ENCODE data around the gene ZNF438.

Gene ZNF438

DNA sequence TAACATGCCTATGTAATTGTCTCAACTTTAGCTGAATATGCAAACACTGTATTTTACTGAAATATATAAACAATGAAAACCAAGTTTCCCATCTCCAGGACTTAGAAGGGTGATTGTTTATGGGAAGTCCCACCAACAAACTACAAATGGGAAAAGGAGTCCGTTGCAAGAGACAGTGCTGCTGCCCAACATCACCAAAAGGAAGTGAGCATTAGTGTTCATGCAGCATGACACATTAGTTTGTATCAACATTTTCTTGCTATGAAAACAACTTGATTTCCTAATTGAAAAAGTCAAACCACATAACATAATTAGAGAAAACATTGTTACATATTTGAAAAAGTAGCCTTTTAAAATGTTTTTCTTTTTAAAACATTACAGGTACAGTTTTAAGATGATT lies 138.5 kb downstream of the ZNF438 start:
- no peaks in the 10 kb centered on the region for H3K9me3 ChIP-seq (ENCODE audit: severe bottlenecking)
- no peak for DNase-seq
- no peaks in the 10 kb centered on the region for H3K36me3 ChIP-seq
- H3K4me3 ChIP-seq (ENCODE audit: low read depth, low read length): no peak overlapping the region
- H3K27ac ChIP-seq: no peak overlapping the region
- no peaks in the 10 kb centered on the region for H3K27me3 ChIP-seq (ENCODE audit: insufficient read depth, low read depth, severe bottlenecking)
- TF ChIP-seq, protein P1, sequence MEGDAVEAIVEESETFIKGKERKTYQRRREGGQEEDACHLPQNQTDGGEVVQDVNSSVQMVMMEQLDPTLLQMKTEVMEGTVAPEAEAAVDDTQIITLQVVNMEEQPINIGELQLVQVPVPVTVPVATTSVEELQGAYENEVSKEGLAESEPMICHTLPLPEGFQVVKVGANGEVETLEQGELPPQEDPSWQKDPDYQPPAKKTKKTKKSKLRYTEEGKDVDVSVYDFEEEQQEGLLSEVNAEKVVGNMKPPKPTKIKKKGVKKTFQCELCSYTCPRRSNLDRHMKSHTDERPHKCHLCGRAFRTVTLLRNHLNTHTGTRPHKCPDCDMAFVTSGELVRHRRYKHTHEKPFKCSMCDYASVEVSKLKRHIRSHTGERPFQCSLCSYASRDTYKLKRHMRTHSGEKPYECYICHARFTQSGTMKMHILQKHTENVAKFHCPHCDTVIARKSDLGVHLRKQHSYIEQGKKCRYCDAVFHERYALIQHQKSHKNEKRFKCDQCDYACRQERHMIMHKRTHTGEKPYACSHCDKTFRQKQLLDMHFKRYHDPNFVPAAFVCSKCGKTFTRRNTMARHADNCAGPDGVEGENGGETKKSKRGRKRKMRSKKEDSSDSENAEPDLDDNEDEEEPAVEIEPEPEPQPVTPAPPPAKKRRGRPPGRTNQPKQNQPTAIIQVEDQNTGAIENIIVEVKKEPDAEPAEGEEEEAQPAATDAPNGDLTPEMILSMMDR (IDR thresholded peaks at IDR 0.05; ENCODE audit: low read depth, low read length): no peak

DNA sequence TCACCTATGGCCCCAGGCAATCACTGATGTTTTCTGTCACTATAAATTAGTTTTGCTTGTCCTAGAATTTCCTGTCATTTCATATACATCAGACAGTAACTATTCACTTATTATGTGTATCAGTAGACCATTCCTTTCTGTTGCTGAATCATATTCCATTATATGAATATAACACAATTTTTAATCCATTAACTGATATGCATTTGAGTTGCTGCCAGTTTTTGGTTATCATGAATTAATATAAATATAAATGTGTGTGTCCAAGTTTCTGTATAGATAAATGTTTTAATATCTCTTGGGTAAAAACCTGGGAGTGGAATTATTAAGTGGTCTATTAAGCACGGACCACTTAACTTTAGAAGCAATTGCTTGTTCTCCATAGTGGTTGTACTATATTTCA lies 143.8 kb downstream of the ZNF438 start:
- no peak for DNase-seq
- H3K27ac ChIP-seq: no peak overlapping the region
- no peaks in the 10 kb centered on the region for H3K27me3 ChIP-seq (ENCODE audit: insufficient read depth, low read depth, severe bottlenecking)
- H3K4me3 ChIP-seq (ENCODE audit: low read depth, low read length): no peak overlapping the region
- TF ChIP-seq, protein P1 (IDR thresholded peaks at IDR 0.05; ENCODE audit: low read depth, low read length): no peak
- no peaks in the 10 kb centered on the region for H3K36me3 ChIP-seq
- no peaks in the 10 kb centered on the region for H3K9me3 ChIP-seq (ENCODE audit: severe bottlenecking)

DNA sequence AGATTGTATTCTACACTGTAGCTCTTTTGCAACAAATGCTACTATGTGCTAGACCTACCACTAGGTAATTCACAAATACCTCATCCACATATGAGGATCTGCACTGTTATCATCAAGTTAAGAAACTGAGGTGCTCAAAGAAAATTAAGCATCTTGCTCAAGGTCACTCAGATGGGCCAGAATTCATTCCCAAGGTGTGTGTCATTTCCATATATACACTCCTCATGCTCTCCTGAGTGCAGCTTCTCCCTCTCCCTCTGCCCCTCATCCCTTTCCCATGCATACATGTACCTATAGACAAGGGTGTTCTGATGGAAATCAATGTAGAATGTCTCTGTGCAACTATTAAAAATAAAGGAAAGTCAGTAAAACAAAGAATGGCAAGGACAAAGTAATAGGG lies 146.2 kb downstream of the ZNF438 start:
- Histone ChIP-seq H3K36me3 (no peaks in the 10 kb centered on the region), H3K4me3 (ENCODE audit: low read depth, low read length) (no peak overlapping the region), H3K27me3 (ENCODE audit: insufficient read depth, low read depth, severe bottlenecking) (no peaks in the 10 kb centered on the region), H3K9me3 (ENCODE audit: severe bottlenecking) (no peaks in the 10 kb centered on the region), H3K27ac (no peak overlapping the region)
- DNase-seq: no peak
- TF ChIP-seq, protein P1 (IDR thresholded peaks at IDR 0.05; ENCODE audit: low read depth, low read length): no peak

DNA sequence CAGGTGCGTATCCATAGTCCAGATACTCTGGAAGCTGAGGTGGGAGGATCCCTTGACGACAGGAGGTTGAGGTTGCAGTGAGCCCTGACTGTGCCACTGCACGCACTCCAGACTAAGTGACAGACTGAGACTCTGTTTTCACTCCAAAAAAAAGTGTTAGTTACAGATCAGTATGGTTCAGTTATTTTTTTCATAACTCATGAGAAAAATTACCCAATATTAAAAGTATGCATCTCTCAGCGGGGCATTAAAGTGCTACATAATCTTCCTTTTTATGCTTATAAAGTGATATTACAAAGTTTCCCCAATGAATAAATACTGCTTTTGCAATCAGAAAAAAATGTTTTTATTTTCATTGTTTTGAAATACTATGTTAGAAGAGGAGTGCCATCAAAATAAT lies 147.9 kb downstream of the ZNF438 start:
- H3K36me3 ChIP-seq: no peaks in the 10 kb centered on the region

DNA sequence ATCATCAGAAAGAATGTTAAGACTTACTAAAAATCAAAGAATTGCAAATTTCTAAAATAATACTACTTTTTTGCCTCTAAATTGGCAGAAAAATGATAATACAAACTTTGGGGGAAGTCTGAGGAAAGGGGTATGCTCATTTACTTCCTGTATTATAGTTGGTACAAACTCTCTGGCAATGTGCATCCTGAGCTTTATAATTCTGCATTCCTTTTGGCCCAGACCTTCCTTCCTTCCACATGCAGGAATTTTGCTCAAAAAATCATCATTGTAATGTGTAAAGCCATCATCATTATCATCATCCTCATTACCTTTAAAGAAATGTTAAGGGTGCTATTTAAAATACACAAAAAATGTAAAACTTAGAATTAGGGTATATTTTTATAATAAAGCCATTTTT lies 148.5 kb downstream of the ZNF438 start:
- Histone ChIP-seq H3K27me3 (ENCODE audit: insufficient read depth, low read depth, severe bottlenecking) (no peaks in the 10 kb centered on the region), H3K27ac (no peak overlapping the region), H3K4me3 (ENCODE audit: low read depth, low read length) (no peak overlapping the region), H3K9me3 (ENCODE audit: severe bottlenecking) (no peaks in the 10 kb centered on the region), H3K36me3 (no peaks in the 10 kb centered on the region)
- no peak for DNase-seq
- TF ChIP-seq, protein P1 (IDR thresholded peaks at IDR 0.05; ENCODE audit: low read depth, low read length): no peak

More for the DNA sequence above, 147.9 kb downstream of the ZNF438 start:
- Histone ChIP-seq H3K27ac (no peak overlapping the region), H3K27me3 (ENCODE audit: insufficient read depth, low read depth, severe bottlenecking) (no peaks in the 10 kb centered on the region), H3K9me3 (ENCODE audit: severe bottlenecking) (no peaks in the 10 kb centered on the region), H3K4me3 (ENCODE audit: low read depth, low read length) (no peak overlapping the region)
- no peak for DNase-seq
- TF ChIP-seq, protein P1 (IDR thresholded peaks at IDR 0.05; ENCODE audit: low read depth, low read length): no peak

DNA sequence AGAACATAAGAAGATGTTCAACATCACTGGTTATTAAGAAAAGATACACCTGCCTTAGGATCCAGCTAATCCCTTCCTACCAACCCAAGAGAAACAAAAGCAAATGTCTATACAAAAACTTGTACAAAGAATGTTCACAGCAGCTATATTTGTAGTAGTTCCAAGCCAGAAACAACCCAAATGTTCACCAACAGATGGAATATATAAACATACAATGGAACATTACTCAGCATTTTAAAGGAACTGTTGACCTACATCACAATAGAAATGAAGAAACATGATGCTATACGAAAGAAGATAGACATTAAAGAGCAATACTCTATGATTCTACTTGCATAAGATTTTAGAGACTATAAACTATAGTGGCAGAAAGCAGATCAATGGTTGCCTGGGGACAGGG lies 149.4 kb downstream of the ZNF438 start:
- no peak for DNase-seq
- TF ChIP-seq, protein P1 (IDR thresholded peaks at IDR 0.05; ENCODE audit: low read depth, low read length): no peak
- no peaks in the 10 kb centered on the region for H3K9me3 ChIP-seq (ENCODE audit: severe bottlenecking)

More for the DNA sequence above, 149.4 kb downstream of the ZNF438 start:
- H3K4me3 ChIP-seq (ENCODE audit: low read depth, low read length): no peak overlapping the region
- H3K27ac ChIP-seq: no peak overlapping the region
- no peaks in the 10 kb centered on the region for H3K27me3 ChIP-seq (ENCODE audit: insufficient read depth, low read depth, severe bottlenecking)
- H3K36me3 ChIP-seq: no peaks in the 10 kb centered on the region
